GM23338 (cell line): Measurements from ENCODE around the gene COQ8B. TPM values are rescaled to one million over a fixed set of nuclear protein-coding genes. Genes with fewer than 3 reads are reported as not detected.

Experiments
- ATAC-seq: fragments of 200-7000 bp; cut with Tn5 transposase; 3 replicates; pipeline ENCODE4 v1.9.1; 2020
- DNase-seq: peaks from one replicate; pipeline ENCODE4 v3.0.0-alpha.2; 2015; ENCODE audit warnings: low spot score
- H2AFZ ChIP-seq: fragments of 200-600 bp; sonication (generic); 2 replicates; pipeline ENCODE4 v1.8.0; 2016; ENCODE audit warnings: antibody characterized with exemption, mild to moderate bottlenecking, moderate library complexity
- H3F3A ChIP-seq: fragments of 200-600 bp; sonication (generic); replicated peaks from 2 replicates; pipeline ENCODE4 v1.8.0; 2017; ENCODE audit warnings: antibody characterized with exemption, mixed run types, low read depth
- H3K27ac ChIP-seq: fragments of 200-600 bp; sonication (generic); 2 replicates; pipeline ENCODE4 v1.6.1; 2016; ENCODE audit warnings: low read depth
- H3K27me3 ChIP-seq: fragments of 200-600 bp; sonication (generic); 2 replicates; pipeline ENCODE4 v1.8.0; 2016; ENCODE audit warnings: mild to moderate bottlenecking, mixed run types, moderate library complexity; ENCODE audit not compliant: insufficient read depth
- H3K36me3 ChIP-seq: fragments of 200-600 bp; sonication (generic); 2 replicates; pipeline ENCODE4 v1.8.0; 2016; ENCODE audit warnings: mild to moderate bottlenecking; ENCODE audit not compliant: insufficient read depth
- H3K4me1 ChIP-seq: fragments of 200-600 bp; sonication (generic); 2 replicates; pipeline ENCODE4 v1.8.0; 2016; ENCODE audit warnings: mild to moderate bottlenecking, moderate library complexity; ENCODE audit not compliant: insufficient read depth
- H3K4me2 ChIP-seq: fragments of 200-600 bp; sonication (generic); 2 replicates; pipeline ENCODE4 v1.7.1; 2017; ENCODE audit warnings: mixed run types
- H3K4me3 ChIP-seq: fragments of 200-600 bp; sonication (generic); 2 replicates; pipeline ENCODE4 v1.6.1; 2016; ENCODE audit warnings: mixed run types
- H3K79me2 ChIP-seq: fragments of 200-600 bp; sonication (generic); replicated peaks from 2 replicates; pipeline ENCODE4 v1.8.0; 2017; ENCODE audit warnings: mild to moderate bottlenecking; ENCODE audit not compliant: insufficient read depth
- H3K9me2 ChIP-seq: fragments of 200-600 bp; sonication (generic); 2 replicates; pipeline ENCODE4 v1.8.0; 2017; ENCODE audit not compliant: insufficient read depth
- H4K20me1 ChIP-seq: fragments of 200-600 bp; sonication (generic); replicated peaks from 2 replicates; pipeline ENCODE4 v1.8.0; 2017; ENCODE audit warnings: mild to moderate bottlenecking; ENCODE audit not compliant: insufficient read depth
- H3K27ac Mint-ChIP-seq: 2 replicates; pipeline ENCODE4 v1.8.0; 2020; ENCODE audit warnings: inconsistent platforms, mild to moderate bottlenecking, moderate library complexity, mixed read lengths
- H3K27me3 Mint-ChIP-seq: 3 replicates; pipeline ENCODE4 v1.8.0; 2022; ENCODE audit warnings: low read depth, mild to moderate bottlenecking, moderate library complexity, mixed read lengths, inconsistent platforms; ENCODE audit not compliant: insufficient read depth, poor library complexity
- H3K36me3 Mint-ChIP-seq: 3 replicates; pipeline ENCODE4 v1.8.0; 2021; ENCODE audit warnings: low read depth, mild to moderate bottlenecking, inconsistent platforms, moderate library complexity, mixed read lengths
- H3K4me1 Mint-ChIP-seq: 3 replicates; pipeline ENCODE4 v1.8.0; 2020; ENCODE audit warnings: mild to moderate bottlenecking, inconsistent platforms, mixed read lengths
- H3K4me3 Mint-ChIP-seq: 3 replicates; pipeline ENCODE4 v1.8.0; 2021; ENCODE audit warnings: moderate library complexity, mild to moderate bottlenecking, inconsistent platforms, mixed read lengths
- H3K9me3 Mint-ChIP-seq: 3 replicates; pipeline ENCODE4 v1.8.0; 2020; ENCODE audit warnings: moderate library complexity, mild to moderate bottlenecking, inconsistent platforms, mixed read lengths
- CTCF ChIP-seq, 2 experiments: fragments of 200-600 bp in 1 of 2; sonication (generic) in 1 of 2; conservative IDR thresholded peaks; 2 replicates each; pipeline versions ENCODE4 v1.5.1 to v1.6.1; 2016 to 2017; ENCODE audit warnings: antibody characterized with exemption in 2 of 2, low read depth in 2 of 2, mild to moderate bottlenecking in 2 of 2, moderate library complexity in 1 of 2
- EZH2 ChIP-seq: fragments of 200-600 bp; sonication (generic); IDR thresholded peaks from one replicate; pipeline ENCODE4 v1.8.0; 2017; ENCODE audit warnings: antibody characterized with exemption, mild to moderate bottlenecking, low read depth; ENCODE audit not compliant: unreplicated experiment
- EZH2phosphoT487 ChIP-seq: fragments of 200-600 bp; sonication (generic); IDR thresholded peaks from one replicate; pipeline ENCODE4 v1.8.1; 2018; ENCODE audit warnings: antibody characterized with exemption; ENCODE audit not compliant: unreplicated experiment
- JUNB ChIP-seq: IDR thresholded peaks from one replicate; pipeline ENCODE4 v1.6.1; 2016; ENCODE audit warnings: antibody characterized with exemption; ENCODE audit not compliant: unreplicated experiment
- NANOG ChIP-seq: IDR thresholded peaks from 2 replicates; pipeline ENCODE4 v1.6.1; 2016; ENCODE audit warnings: antibody characterized with exemption, borderline replicate concordance
- POLR2AphosphoS5 ChIP-seq: IDR thresholded peaks from 2 replicates; pipeline ENCODE4 v1.6.1; 2016; ENCODE audit warnings: antibody characterized with exemption, low read depth
- STAT1 ChIP-seq: IDR thresholded peaks from one replicate; pipeline ENCODE4 v1.6.1; 2016; ENCODE audit warnings: antibody characterized with exemption; ENCODE audit not compliant: unreplicated experiment
- ZNF331 ChIP-seq: fragments of 250-450 bp; sonication (Bioruptor Pico); IDR thresholded peaks from 2 replicates; pipeline ENCODE4 v1.5.0; 2020; ENCODE audit warnings: low read depth, mild to moderate bottlenecking, moderate library complexity
- polyA plus RNA-seq: library from polyadenylated mRNA; unstranded; fragments of >200 nt; fragmentation: Nextera tagmentation; extraction: Ambion mirVana; gene quantifications from 2 replicates; pipeline ENCODE4 v1.2.1, GENCODE V29; 2016
- total RNA-seq: library from RNA; depleted of rRNA; stranded (reverse); fragments of >200 nt; shearing (Covaris generic); gene quantifications from 2 replicates; pipeline ENCODE4 v1.2.3, GENCODE V29; 2014
- TF ChIP-seq, protein P1 (sequence below): IDR thresholded peaks from 2 replicates; pipeline ENCODE4 v1.6.1; 2016; ENCODE audit warnings: antibody characterized with exemption
- TF ChIP-seq, protein P2 (sequence below): fragments of 250-450 bp; sonication (Bioruptor Pico); IDR thresholded peaks from 2 replicates; pipeline ENCODE4 v1.5.0; 2020; ENCODE audit warnings: mild to moderate bottlenecking, moderate library complexity
- TF ChIP-seq, protein P3 (sequence below): IDR thresholded peaks from one replicate; pipeline ENCODE4 v1.6.1; 2018; ENCODE audit warnings: antibody characterized with exemption; ENCODE audit not compliant: unreplicated experiment

Gene COQ8B
- total and polyA plus RNA-seq, 2 experiments from 2014 or later: 13.9 to 59.6 TPM

- peaks cover 6% of the 10 kb centered on the region for H3K4me1 Mint-ChIP-seq
- no peak overlapping the region for H3K4me3 ChIP-seq
- H3K27me3 Mint-ChIP-seq: peaks cover 5% of the 10 kb centered on the region
These were observed 9.1 kb downstream of the COQ8B start for GRCh38 chr19:40707615-40708014.

More at GRCh38 chr19:40707615-40708014, 9.1 kb downstream of the COQ8B start:
- Histone ChIP-seq H2AFZ (no peak overlapping the region), H3K4me1 (0 out of 2 replicates have a peak, but pooled peaks cover 3% of the 10 kb centered on the region), H3K4me2 (no peak overlapping the region), H4K20me1 (no peaks in the 10 kb centered on the region; the same call in 1 of the 2 replicates), H3K9me2 (no peaks in the 10 kb centered on the region), H3K36me3 (peaks cover 19% of the 10 kb centered on the region), H3K79me2 (no peaks in the 10 kb centered on the region), H3K27ac (no peak overlapping the region), H3K27me3 (no peaks in the 10 kb centered on the region), H3F3A (0 out of 2 replicates have a peak, but pooled peaks cover 6% of the 10 kb centered on the region)
- ATAC-seq (no peak), DNase-seq (no peak)
- TF ChIP-seq EZH2 (no peak), ZNF331 (CRISPR knock-in tag) (no peak), EZH2phosphoT487 (no peak), CTCF (conservative IDR thresholded peaks at IDR 0.05; ENCODE audit: low read depth in 2 of 2) (no peak), JUNB (no peak), STAT1 (no peak), POLR2AphosphoS5 (no peak), NANOG (no peak)
- TF ChIP-seq, protein P1, sequence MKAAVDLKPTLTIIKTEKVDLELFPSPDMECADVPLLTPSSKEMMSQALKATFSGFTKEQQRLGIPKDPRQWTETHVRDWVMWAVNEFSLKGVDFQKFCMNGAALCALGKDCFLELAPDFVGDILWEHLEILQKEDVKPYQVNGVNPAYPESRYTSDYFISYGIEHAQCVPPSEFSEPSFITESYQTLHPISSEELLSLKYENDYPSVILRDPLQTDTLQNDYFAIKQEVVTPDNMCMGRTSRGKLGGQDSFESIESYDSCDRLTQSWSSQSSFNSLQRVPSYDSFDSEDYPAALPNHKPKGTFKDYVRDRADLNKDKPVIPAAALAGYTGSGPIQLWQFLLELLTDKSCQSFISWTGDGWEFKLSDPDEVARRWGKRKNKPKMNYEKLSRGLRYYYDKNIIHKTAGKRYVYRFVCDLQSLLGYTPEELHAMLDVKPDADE: no peak
- TF ChIP-seq, protein P2, sequence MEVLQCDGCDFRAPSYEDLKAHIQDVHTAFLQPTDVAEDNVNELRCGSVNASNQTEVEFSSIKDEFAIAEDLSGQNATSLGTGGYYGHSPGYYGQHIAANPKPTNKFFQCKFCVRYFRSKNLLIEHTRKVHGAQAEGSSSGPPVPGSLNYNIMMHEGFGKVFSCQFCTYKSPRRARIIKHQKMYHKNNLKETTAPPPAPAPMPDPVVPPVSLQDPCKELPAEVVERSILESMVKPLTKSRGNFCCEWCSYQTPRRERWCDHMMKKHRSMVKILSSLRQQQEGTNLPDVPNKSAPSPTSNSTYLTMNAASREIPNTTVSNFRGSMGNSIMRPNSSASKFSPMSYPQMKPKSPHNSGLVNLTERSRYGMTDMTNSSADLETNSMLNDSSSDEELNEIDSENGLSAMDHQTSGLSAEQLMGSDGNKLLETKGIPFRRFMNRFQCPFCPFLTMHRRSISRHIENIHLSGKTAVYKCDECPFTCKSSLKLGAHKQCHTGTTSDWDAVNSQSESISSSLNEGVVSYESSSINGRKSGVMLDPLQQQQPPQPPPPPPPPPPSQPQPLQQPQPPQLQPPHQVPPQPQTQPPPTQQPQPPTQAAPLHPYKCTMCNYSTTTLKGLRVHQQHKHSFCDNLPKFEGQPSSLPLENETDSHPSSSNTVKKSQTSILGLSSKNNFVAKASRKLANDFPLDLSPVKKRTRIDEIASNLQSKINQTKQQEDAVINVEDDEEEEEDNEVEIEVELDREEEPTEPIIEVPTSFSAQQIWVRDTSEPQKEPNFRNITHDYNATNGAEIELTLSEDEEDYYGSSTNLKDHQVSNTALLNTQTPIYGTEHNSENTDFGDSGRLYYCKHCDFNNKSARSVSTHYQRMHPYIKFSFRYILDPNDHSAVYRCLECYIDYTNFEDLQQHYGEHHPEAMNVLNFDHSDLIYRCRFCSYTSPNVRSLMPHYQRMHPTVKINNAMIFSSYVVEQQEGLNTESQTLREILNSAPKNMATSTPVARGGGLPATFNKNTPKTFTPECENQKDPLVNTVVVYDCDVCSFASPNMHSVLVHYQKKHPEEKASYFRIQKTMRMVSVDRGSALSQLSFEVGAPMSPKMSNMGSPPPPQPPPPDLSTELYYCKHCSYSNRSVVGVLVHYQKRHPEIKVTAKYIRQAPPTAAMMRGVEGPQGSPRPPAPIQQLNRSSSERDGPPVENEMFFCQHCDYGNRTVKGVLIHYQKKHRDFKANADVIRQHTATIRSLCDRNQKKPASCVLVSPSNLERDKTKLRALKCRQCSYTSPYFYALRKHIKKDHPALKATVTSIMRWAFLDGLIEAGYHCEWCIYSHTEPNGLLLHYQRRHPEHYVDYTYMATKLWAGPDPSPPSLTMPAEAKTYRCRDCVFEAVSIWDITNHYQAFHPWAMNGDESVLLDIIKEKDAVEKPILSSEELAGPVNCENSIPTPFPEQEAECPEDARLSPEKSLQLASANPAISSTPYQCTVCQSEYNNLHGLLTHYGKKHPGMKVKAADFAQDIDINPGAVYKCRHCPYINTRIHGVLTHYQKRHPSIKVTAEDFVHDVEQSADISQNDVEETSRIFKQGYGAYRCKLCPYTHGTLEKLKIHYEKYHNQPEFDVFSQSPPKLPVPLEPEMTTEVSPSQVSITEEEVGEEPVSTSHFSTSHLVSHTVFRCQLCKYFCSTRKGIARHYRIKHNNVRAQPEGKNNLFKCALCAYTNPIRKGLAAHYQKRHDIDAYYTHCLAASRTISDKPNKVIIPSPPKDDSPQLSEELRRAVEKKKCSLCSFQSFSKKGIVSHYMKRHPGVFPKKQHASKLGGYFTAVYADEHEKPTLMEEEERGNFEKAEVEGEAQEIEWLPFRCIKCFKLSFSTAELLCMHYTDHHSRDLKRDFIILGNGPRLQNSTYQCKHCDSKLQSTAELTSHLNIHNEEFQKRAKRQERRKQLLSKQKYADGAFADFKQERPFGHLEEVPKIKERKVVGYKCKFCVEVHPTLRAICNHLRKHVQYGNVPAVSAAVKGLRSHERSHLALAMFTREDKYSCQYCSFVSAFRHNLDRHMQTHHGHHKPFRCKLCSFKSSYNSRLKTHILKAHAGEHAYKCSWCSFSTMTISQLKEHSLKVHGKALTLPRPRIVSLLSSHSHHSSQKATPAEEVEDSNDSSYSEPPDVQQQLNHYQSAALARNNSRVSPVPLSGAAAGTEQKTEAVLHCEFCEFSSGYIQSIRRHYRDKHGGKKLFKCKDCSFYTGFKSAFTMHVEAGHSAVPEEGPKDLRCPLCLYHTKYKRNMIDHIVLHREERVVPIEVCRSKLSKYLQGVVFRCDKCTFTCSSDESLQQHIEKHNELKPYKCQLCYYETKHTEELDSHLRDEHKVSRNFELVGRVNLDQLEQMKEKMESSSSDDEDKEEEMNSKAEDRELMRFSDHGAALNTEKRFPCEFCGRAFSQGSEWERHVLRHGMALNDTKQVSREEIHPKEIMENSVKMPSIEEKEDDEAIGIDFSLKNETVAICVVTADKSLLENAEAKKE: no peak
- TF ChIP-seq, protein P3, sequence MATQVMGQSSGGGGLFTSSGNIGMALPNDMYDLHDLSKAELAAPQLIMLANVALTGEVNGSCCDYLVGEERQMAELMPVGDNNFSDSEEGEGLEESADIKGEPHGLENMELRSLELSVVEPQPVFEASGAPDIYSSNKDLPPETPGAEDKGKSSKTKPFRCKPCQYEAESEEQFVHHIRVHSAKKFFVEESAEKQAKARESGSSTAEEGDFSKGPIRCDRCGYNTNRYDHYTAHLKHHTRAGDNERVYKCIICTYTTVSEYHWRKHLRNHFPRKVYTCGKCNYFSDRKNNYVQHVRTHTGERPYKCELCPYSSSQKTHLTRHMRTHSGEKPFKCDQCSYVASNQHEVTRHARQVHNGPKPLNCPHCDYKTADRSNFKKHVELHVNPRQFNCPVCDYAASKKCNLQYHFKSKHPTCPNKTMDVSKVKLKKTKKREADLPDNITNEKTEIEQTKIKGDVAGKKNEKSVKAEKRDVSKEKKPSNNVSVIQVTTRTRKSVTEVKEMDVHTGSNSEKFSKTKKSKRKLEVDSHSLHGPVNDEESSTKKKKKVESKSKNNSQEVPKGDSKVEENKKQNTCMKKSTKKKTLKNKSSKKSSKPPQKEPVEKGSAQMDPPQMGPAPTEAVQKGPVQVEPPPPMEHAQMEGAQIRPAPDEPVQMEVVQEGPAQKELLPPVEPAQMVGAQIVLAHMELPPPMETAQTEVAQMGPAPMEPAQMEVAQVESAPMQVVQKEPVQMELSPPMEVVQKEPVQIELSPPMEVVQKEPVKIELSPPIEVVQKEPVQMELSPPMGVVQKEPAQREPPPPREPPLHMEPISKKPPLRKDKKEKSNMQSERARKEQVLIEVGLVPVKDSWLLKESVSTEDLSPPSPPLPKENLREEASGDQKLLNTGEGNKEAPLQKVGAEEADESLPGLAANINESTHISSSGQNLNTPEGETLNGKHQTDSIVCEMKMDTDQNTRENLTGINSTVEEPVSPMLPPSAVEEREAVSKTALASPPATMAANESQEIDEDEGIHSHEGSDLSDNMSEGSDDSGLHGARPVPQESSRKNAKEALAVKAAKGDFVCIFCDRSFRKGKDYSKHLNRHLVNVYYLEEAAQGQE: no peak
- Mint-ChIP-seq H3K36me3 (peaks cover 53% of the 10 kb centered on the region), H3K4me3 (no peak overlapping the region), H3K27ac (no peak overlapping the region), H3K9me3 (no peaks in the 10 kb centered on the region)
